SK-MEL-5 (cell line): ENCODE measurements around the gene NEDD4L. TPM values are rescaled to one million over a fixed set of nuclear protein-coding genes. Genes with fewer than 3 reads are reported as not detected.
"Not testable (repeated sequence)": the region's sequence is repeated elsewhere in the genome, so short reads cannot be mapped to it uniquely, and the experiment has no call there.

Experiments
- DNase-seq: peaks from one replicate; pipeline ENCODE4 v3.0.0-alpha.2; 2016; ENCODE audit warnings: low read depth, low spot score
- in situ Hi-C: cut with HindIII; loops from 2 replicates; pipeline ENCODE4 v1.10.0; 2016; ENCODE audit warnings: low sequenced_read_pairs, high pct_unique_total_duplicates, low pct_unique_long_range_greater_than_20kb
- total RNA-seq: library from RNA; depleted of rRNA; stranded (reverse); fragments of >200 nt; shearing (Covaris generic); gene quantifications from 2 replicates; pipeline ENCODE4 v1.2.3, GENCODE V29; 2014

The NEDD4L gene
- total RNA-seq, 1 experiment from 2014 or later, result 215 TPM

GRCh38 chr18:58268849-58269248 lies 224.8 kb downstream of the NEDD4L start:
- in situ Hi-C loops, result no loop called here
- DNase-seq, result no peak

- in situ Hi-C loops, result no loop called here
- DNase-seq, result no peak
Observed at GRCh38 chr18:58269931-58270330, 225.9 kb downstream of the NEDD4L start.

- DNase-seq, result no peak
Observed at GRCh38 chr18:58270396-58270795, 226.4 kb downstream of the NEDD4L start.

GRCh38 chr18:58271770-58272169 lies 227.7 kb downstream of the NEDD4L start:
- no peak for DNase-seq
- in situ Hi-C loops, result no loop called here

More at GRCh38 chr18:58270396-58270795, 226.4 kb downstream of the NEDD4L start:
- in situ Hi-C loops, result no loop called here

GRCh38 chr18:58272209-58272608 lies 228.2 kb downstream of the NEDD4L start:
- in situ Hi-C loops, result no loop called here

GRCh38 chr18:58272779-58273435 lies 228.9 kb downstream of the NEDD4L start:
- no peak for DNase-seq

More at GRCh38 chr18:58272209-58272608, 228.2 kb downstream of the NEDD4L start:
- no peak for DNase-seq

GRCh38 chr18:58275176-58275575 lies 231.2 kb downstream of the NEDD4L start:
- in situ Hi-C loops, result no loop called here
- DNase-seq, result no peak

More at GRCh38 chr18:58272779-58273435, 228.9 kb downstream of the NEDD4L start:
- in situ Hi-C loops, result no loop called here

GRCh38 chr18:58276789-58277739 lies 233.0 kb downstream of the NEDD4L start:
- in situ Hi-C loops, result no loop called here
- no peak for DNase-seq

- in situ Hi-C loops, result no loop called here
- DNase-seq, result no peak
Observed at GRCh38 chr18:58279504-58280175, 235.6 kb downstream of the NEDD4L start.

- in situ Hi-C loops, result no loop called here
- no peak for DNase-seq
Observed at GRCh38 chr18:58280191-58280590, 236.2 kb downstream of the NEDD4L start.

GRCh38 chr18:58282872-58283271 lies 238.8 kb downstream of the NEDD4L start:
- DNase-seq, in situ Hi-C loops: not testable (repeated sequence)

- in situ Hi-C loops, result no loop called here
- DNase-seq, result peak; percentile 87
Observed at GRCh38 chr18:58284699-58285448, 240.8 kb downstream of the NEDD4L start.

- no peak for DNase-seq
- in situ Hi-C loops, result no loop called here
Observed at GRCh38 chr18:58285449-58286130, 241.6 kb downstream of the NEDD4L start.

GRCh38 chr18:58286632-58287352 lies 242.8 kb downstream of the NEDD4L start:
- in situ Hi-C loops, result no loop called here
- no peak for DNase-seq

- in situ Hi-C loops, result no loop called here
- peak; percentile 78 for DNase-seq
Observed at GRCh38 chr18:58287353-58288274, 243.6 kb downstream of the NEDD4L start.
